ENCODE measurements around the gene AGER. TPM values are rescaled to one million over a fixed set of nuclear protein-coding genes. Genes with fewer than 3 reads are reported as not detected.

Gene AGER
- total and polyA plus RNA-seq, 9 of the 15 experiments (the other 6 are each of a cell fraction or from before 2014, with no cell fraction given) = 1.2 to 11.5 (median 4.1) TPM

- TF ChIP-seq ELF2 (CRISPR knock-in tag; IDR thresholded peaks at IDR 0.05) (no peak), FOXJ3 (CRISPR knock-in tag; IDR thresholded peaks at IDR 0.05) (no peak), TAF7 (tag; IDR thresholded peaks at IDR 0.05) (peak; percentile 8; the same call in 1 of the 2 replicates), RNF219 (CRISPR knock-in tag; IDR thresholded peaks at IDR 0.05) (no peak), TEAD2 (tag; IDR thresholded peaks at IDR 0.05) (no peak), PRDM10 (IDR thresholded peaks at IDR 0.05; ENCODE audit: partially characterized antibody) (peak; percentile 99), ZNF586 (CRISPR knock-in tag; conservative IDR thresholded peaks at IDR 0.05) (no peak), CBX8 (IDR thresholded peaks at IDR 0.05; ENCODE audit: borderline replicate concordance, extremely low read depth, low read depth, low read length, poor library complexity, severe bottlenecking) (no peak), SMARCB1 (IDR thresholded peaks at IDR 0.05; ENCODE audit: insufficient read length, low read depth) (no peak), KDM2B (CRISPR knock-in tag; IDR thresholded peaks at IDR 0.05) (no peak), NCOA6 (IDR thresholded peaks at IDR 0.05) (no peak), NKRF (IDR thresholded peaks at IDR 0.05; ENCODE audit: borderline replicate concordance) (no peak; the same call in 1 of the 2 replicates), ARNT (IDR thresholded peaks at IDR 0.05) (peak in 1 of 2 experiments; percentile 84; a peak in 3 of 4 replicates), ZNF174 (CRISPR knock-in tag; IDR thresholded peaks at IDR 0.05) (0 out of 2 replicates have a peak, but pooled peaks have one; percentile 18), SMARCA4 (IDR thresholded peaks at IDR 0.05) (no peak), CC2D1A (IDR thresholded peaks at IDR 0.05) (no peak), MBD2 (IDR thresholded peaks at IDR 0.05; ENCODE audit: borderline replicate concordance, low read depth) (peak; percentile 94)
Observed at GRCh38 chr6:32153564-32154513, 30.2 kb downstream of the AGER start, which contains the start of gene PPT2 (continued).
